ENCODE data around the gene SCN8A.

DNA sequence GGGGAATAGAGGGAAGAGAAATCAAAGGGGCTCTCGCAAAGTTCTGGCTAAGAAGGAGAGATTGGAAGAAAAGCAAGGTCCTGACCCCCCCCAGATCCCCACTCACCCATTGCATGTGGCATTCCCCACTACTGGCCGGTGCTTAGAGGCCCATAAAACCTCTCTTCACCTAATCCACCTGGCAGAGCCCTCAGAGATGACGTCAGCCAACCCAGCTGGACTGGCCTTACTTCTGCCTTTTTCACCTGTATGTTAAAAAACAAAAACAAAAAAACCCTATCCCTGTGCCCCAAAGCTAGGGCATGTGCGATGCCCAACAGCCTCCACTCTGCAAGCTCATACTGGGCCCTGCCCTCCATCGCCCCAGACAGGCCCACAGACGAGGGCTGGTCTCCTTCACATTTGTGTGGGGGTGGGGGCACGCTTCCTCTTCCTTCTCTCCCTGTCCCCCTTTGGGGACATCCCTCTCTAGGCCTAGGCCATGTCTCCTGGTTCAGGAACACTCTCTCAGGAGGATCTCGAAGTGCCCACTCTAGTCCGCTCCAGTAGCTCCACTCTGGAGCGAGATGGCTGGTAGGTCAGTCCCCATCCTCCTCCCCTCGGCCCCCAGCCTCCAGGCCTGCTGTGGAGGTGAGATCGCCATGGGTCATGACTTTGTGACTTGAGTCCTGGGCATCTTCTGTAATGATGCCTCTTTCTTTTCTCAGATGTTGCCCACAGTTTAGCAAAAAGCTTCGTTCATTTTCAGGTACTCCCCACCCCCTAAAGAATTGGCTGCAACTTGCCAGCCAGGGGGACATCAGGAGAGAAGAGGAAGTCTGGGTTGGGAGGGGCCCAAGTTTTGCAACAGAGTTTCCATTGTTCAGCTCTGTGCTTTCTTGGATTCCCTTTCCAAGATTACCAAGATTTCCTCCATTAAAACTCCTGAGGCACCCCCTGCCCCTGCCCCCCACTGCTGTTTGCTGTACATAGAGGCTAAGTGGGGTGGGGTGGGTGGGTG is 220.5 kb downstream of the SCN8A start:
- TF ChIP-seq, protein P1, sequence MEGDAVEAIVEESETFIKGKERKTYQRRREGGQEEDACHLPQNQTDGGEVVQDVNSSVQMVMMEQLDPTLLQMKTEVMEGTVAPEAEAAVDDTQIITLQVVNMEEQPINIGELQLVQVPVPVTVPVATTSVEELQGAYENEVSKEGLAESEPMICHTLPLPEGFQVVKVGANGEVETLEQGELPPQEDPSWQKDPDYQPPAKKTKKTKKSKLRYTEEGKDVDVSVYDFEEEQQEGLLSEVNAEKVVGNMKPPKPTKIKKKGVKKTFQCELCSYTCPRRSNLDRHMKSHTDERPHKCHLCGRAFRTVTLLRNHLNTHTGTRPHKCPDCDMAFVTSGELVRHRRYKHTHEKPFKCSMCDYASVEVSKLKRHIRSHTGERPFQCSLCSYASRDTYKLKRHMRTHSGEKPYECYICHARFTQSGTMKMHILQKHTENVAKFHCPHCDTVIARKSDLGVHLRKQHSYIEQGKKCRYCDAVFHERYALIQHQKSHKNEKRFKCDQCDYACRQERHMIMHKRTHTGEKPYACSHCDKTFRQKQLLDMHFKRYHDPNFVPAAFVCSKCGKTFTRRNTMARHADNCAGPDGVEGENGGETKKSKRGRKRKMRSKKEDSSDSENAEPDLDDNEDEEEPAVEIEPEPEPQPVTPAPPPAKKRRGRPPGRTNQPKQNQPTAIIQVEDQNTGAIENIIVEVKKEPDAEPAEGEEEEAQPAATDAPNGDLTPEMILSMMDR (IDR thresholded peaks at IDR 0.05): no peak
- TF ChIP-seq POLR2A (IDR thresholded peaks at IDR 0.05): no peak

Data from testis (tissue), 2 donors.